MCF 10A (cell line): ENCODE data around the gene TAS2R5. TPM values are rescaled to one million over a fixed set of nuclear protein-coding genes. Genes with fewer than 3 reads are reported as not detected.

Experiments used
- BruUV-seq: library from RNA; stranded (reverse); fragments of 400-500 nt; replicated peaks from 2 replicates; lab custom pipeline; 2021; lab: Mats Ljungman, UMichigan
- CTCF ChIA-PET: fragments of 300-600 bp; sonication (Branson Sonifier 250); formaldehyde crosslinking; extraction: SDS; loops from one replicate; lab custom pipeline; 2021; ENCODE audit warnings: antibody characterized with exemption, inconsistent platforms; lab: Yijun Ruan, JAX
- POLR2A ChIA-PET: fragments of 300-600, 350-650 bp; sonication (Branson Sonifier 250); formaldehyde crosslinking; extraction: SDS; loops from one replicate; lab custom pipeline; 2020; ENCODE audit warnings: antibody characterized with exemption, inconsistent platforms; lab: Yijun Ruan, JAX
- DNase-seq: peaks from one replicate; pipeline ENCODE4 v3.0.0-alpha.2; 2018; ENCODE audit not compliant: unreplicated experiment
- H3K27ac Mint-ChIP-seq: one replicate; pipeline ENCODE4 v1.8.0; 2022; ENCODE audit warnings: mild to moderate bottlenecking, low read depth, mixed read lengths; ENCODE audit not compliant: unreplicated experiment
- H3K27me3 Mint-ChIP-seq: one replicate; pipeline ENCODE4 v1.8.0; 2022; ENCODE audit warnings: mixed read lengths; ENCODE audit not compliant: insufficient read depth, unreplicated experiment
- H3K36me3 Mint-ChIP-seq: one replicate; pipeline ENCODE4 v1.8.0; 2022; ENCODE audit warnings: mild to moderate bottlenecking, moderate library complexity, mixed read lengths; ENCODE audit not compliant: insufficient read depth, unreplicated experiment
- H3K4me1 Mint-ChIP-seq: one replicate; pipeline ENCODE4 v1.8.0; 2022; ENCODE audit warnings: mixed read lengths; ENCODE audit not compliant: insufficient read depth, unreplicated experiment
- H3K4me3 Mint-ChIP-seq: one replicate; pipeline ENCODE4 v1.8.0; 2022; ENCODE audit warnings: mild to moderate bottlenecking, moderate library complexity, mixed read lengths; ENCODE audit not compliant: unreplicated experiment
- H3K9me3 Mint-ChIP-seq: one replicate; pipeline ENCODE4 v1.8.0; 2022; ENCODE audit warnings: mixed read lengths; ENCODE audit not compliant: unreplicated experiment
- CTCF ChIP-seq: fragments of 200-600 bp; IDR thresholded peaks from one replicate; pipeline ENCODE4 v1.8.0; 2022; ENCODE audit warnings: antibody characterized with exemption, mild to moderate bottlenecking; ENCODE audit not compliant: unreplicated experiment
- intact Hi-C: fragments of 100-400 bp; cut with micrococcal nuclease; formaldehyde crosslinking; loops from 2 replicates; pipeline ENCODE4 v1.14.1; 2022
- total RNA-seq: library from RNA; stranded (reverse); gene quantifications from 2 replicates; pipeline ENCODE4 v1.2.3, GENCODE V29; 2022

TAS2R5 gene
- total RNA-seq, 1 experiment from 2014 or later, result 3.7 TPM

GRCh38 chr7:141840708-141841107 is 50.7 kb downstream of the TAS2R5 start:
- CTCF ChIA-PET, result interaction anchor here (2.4 kb wide), 1 partner anchor 55 kb away, joined by 9 read pairs; no protein-coding TSS in a partner anchor
- Mint-ChIP-seq H3K9me3 (no peaks in the 10 kb centered on the region), H3K4me1 (no peaks in the 10 kb centered on the region), H3K27me3 (no peaks in the 10 kb centered on the region), H3K27ac (no peak overlapping the region), H3K36me3 (peaks cover 2% of the 10 kb centered on the region), H3K4me3 (no peak overlapping the region)
- no TSS peak for BruUV-seq
- intact Hi-C loops, result no loop called here
- no peak for DNase-seq
- TF ChIP-seq CTCF, result no peak
- POLR2A ChIA-PET, result no interaction called here

Other genes with a start within 250 kb of the TAS2R5 start
- gene AGK, start 238.8 kb upstream of the TAS2R5 start, total RNA-seq, result 35.4 and 41.4 TPM in 2 replicates
- 8.4 and 9.3 TPM in 2 replicates for gene DENND11, start 88.1 kb upstream of the TAS2R5 start, total RNA-seq
- not detected in 2 replicates for gene WEE2, start 81.9 kb upstream of the TAS2R5 start, total RNA-seq
- 269 and 340 TPM in 2 replicates for gene SSBP1, start 51.9 kb upstream of the TAS2R5 start, total RNA-seq
- 2.7 and 3.1 TPM in 2 replicates for gene TAS2R3, start 26.1 kb upstream of the TAS2R5 start, total RNA-seq
- gene TAS2R4, start 13.5 kb upstream of the TAS2R5 start, total RNA-seq, result 2.5 and 3.5 TPM in 2 replicates
- gene PRSS37, start 51.3 kb downstream of the TAS2R5 start, total RNA-seq, result not detected in 2 replicates
- not detected in 2 replicates for gene OR9A4, start 126.2 kb downstream of the TAS2R5 start, total RNA-seq
- gene CLEC5A, start 156.8 kb downstream of the TAS2R5 start, total RNA-seq, result not detected in 2 replicates
- not detected in 2 replicates for gene TAS2R38, start 183.6 kb downstream of the TAS2R5 start, total RNA-seq
- 0.22 and 0.23 TPM in 2 replicates for gene MGAM, start 205.7 kb downstream of the TAS2R5 start, total RNA-seq